ENCODE data around the gene BRSK2. TPM values are rescaled to one million over a fixed set of nuclear protein-coding genes. Genes with fewer than 3 reads are reported as not detected.

The BRSK2 gene
- total RNA-seq, 1 donor, result under 0.01 TPM

GRCh38 chr11:1472180-1473005 lies 82.7 kb downstream of the BRSK2 start:
- H3K4me3 ChIP-seq (ENCODE audit: low read depth, low read length), result no peak overlapping the region
- TF ChIP-seq CTCF (IDR thresholded peaks at IDR 0.05; ENCODE audit: insufficient read depth, low read depth, low read length), result no peak
- no peak for DNase-seq (ENCODE audit: low read depth)

- no peak for DNase-seq (ENCODE audit: low read depth)
- H3K4me3 ChIP-seq (ENCODE audit: low read depth, low read length), result no peak overlapping the region
- no peak for TF ChIP-seq CTCF (IDR thresholded peaks at IDR 0.05; ENCODE audit: insufficient read depth, low read depth, low read length)
These were observed 83.4 kb downstream of the BRSK2 start for GRCh38 chr11:1473011-1473628.

GRCh38 chr11:1473786-1474185 lies 84.1 kb downstream of the BRSK2 start:
- no peak for DNase-seq (ENCODE audit: low read depth)
- no peak overlapping the region for H3K4me3 ChIP-seq (ENCODE audit: low read depth, low read length)
- TF ChIP-seq CTCF (IDR thresholded peaks at IDR 0.05; ENCODE audit: insufficient read depth, low read depth, low read length), result no peak

- no peak overlapping the region for H3K4me3 ChIP-seq (ENCODE audit: low read depth, low read length)
- no peak for DNase-seq (ENCODE audit: low read depth)
- TF ChIP-seq CTCF (IDR thresholded peaks at IDR 0.05; ENCODE audit: insufficient read depth, low read depth, low read length), result no peak
These were observed 86.1 kb downstream of the BRSK2 start for GRCh38 chr11:1475841-1476240.

GRCh38 chr11:1476940-1477736 lies 87.4 kb downstream of the BRSK2 start:
- H3K4me3 ChIP-seq (ENCODE audit: low read depth, low read length), result no peak overlapping the region
- DNase-seq (ENCODE audit: low read depth), result no peak
- no peak for TF ChIP-seq CTCF (IDR thresholded peaks at IDR 0.05; ENCODE audit: insufficient read depth, low read depth, low read length)

- no peak overlapping the region for H3K4me3 ChIP-seq (ENCODE audit: low read depth, low read length)
- no peak for TF ChIP-seq CTCF (IDR thresholded peaks at IDR 0.05; ENCODE audit: insufficient read depth, low read depth, low read length)
These were observed 88.3 kb downstream of the BRSK2 start for GRCh38 chr11:1478011-1478410.

More at GRCh38 chr11:1478011-1478410, 88.3 kb downstream of the BRSK2 start:
- DNase-seq (ENCODE audit: low read depth), result no peak

Data from fibroblast of villous mesenchyme (primary cell).